ENCODE results near the gene PIBF1.

PIBF1 gene

DNA sequence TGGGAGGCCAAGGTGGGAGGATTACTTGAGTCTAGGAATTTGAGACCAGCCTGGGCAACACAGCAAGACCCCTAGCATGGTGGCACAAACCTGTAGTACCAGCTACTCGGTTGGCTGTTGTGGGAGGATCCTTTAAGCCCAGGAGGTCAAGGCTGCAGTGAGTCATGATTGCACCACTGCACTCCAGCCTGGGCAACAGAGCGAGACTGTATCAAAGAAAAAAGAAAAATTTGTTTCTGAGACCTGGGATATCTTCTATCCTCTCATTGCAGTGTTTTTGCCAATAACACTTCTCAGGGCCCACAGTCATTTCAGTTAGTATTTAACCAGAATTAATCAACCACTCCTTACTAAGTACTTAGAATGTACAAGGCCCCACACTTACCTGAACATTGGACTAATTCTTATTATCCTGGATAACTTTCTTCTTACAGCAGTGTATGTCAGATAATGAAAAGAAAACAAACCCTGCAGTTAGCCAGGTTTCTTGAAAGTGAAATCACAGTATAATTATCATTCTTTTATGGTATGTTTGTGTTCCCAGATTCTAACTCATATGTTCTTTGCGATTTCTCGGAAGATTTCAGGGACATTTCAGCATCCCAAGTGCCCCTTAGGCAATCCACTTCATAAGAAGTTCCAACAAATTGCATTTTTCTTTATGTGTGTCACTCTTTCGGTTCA is 201.3 kb downstream of the PIBF1 start:
- no peak for DNase-seq
- no peak for TF ChIP-seq POLR2A (IDR thresholded peaks at IDR 0.05; ENCODE audit: low read length)
- no peak for TF ChIP-seq GATA1 (IDR thresholded peaks at IDR 0.05; ENCODE audit: low read depth, low read length)

DNA sequence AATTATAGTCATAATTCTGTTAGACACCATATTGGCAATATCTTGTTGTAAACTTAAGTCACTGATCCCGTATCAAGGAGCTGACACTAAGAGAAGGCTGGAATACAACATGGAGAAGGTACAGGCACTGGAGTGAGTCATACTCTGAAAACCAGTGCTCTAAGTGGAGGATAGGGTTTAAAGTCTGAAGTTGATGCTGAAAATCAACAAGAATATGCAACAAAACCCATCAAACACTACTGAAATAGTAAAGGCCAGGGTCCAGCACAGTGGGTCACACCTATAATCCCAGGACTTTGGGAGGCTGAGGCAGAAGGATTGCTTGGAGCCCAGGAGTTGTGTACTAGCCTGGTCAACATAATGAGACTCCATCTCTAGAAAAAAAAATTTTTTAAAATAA is 203.7 kb downstream of the PIBF1 start:
- DNase-seq = no peak
- TF ChIP-seq POLR2A (IDR thresholded peaks at IDR 0.05; ENCODE audit: low read length) (no peak), GATA1 (IDR thresholded peaks at IDR 0.05; ENCODE audit: low read depth, low read length) (no peak)

- TF ChIP-seq POLR2A (IDR thresholded peaks at IDR 0.05; ENCODE audit: low read length) = no peak
- no peak for TF ChIP-seq GATA1 (IDR thresholded peaks at IDR 0.05; ENCODE audit: low read depth, low read length)
- no peak for DNase-seq
These were observed 204.3 kb downstream of the PIBF1 start for GRCh38 chr13:72986197-72986596.

DNA sequence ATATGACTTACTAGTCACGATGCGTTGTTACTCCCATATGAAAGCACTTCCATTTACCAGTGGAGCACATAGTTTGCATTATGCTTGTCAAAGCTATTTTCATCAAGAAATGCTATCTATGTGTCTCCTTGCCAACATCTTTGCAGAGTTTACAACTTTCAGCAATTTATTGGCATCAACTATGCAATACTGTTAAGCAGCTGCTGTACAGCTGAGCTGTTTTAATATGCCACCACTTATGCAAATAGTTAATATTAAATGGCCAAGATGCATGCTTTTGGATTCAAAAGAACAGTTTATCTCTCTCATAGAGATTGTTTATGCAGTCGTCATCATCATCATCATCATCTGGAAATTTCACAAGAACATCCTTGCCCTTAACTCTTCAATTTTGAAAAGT is 209.0 kb downstream of the PIBF1 start:
- no peak for TF ChIP-seq GATA1 (IDR thresholded peaks at IDR 0.05; ENCODE audit: low read depth, low read length)
- no peak for TF ChIP-seq POLR2A (IDR thresholded peaks at IDR 0.05; ENCODE audit: low read length)
- DNase-seq = no peak

DNA sequence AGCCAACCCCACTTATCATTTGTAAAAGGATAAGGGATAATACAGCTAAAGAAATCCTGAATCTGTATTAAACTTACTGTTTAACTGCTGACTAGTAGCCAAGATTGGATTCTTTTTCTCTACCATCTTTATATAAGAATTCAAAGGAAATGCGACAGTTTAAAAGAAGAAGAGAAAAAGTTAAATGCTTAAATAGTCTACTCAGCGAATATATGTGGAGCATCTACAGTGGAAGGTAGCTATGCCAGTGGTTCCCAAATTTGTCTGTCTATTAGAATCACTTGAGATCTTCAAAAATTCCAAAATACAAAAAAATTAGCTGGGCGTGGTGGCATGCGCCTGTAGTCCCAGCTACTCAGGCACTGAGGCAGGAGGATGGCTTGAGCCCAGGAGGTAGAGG is 216.1 kb downstream of the PIBF1 start:
- DNase-seq = no peak
- TF ChIP-seq POLR2A (IDR thresholded peaks at IDR 0.05; ENCODE audit: low read length) (no peak), GATA1 (IDR thresholded peaks at IDR 0.05; ENCODE audit: low read depth, low read length) (no peak)

DNA sequence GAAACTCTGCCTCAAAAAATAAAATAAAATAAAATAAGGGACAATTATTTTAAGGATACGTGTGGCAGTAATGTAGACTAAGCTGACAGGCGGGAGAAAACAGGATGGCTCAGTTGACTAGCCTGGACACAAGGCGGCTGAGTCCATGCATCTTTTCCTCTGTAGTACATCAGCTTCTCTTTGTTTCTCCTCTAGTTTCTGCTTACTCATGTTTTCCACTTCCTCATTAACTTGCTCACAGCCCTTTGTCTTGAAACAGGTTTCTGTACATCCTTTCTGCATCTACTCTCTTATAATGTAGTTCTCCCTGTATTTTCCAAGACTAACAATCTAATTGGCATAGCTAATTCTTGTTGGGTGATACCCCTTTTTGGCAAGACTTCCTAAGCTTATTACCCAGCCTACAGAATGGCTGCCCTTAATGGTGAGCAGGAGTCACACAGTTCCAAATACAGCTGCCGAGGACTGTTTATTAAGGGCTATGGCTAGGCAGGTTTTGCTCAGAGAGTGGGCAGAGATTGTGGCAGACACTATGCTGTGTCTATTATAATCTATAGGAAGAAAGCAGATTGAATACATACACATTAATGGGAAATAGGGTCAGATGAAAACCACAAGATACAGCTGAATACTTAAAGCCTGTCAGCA is 218.2 kb downstream of the PIBF1 start:
- TF ChIP-seq GATA1 (IDR thresholded peaks at IDR 0.05; ENCODE audit: low read depth, low read length) = no peak
- TF ChIP-seq POLR2A (IDR thresholded peaks at IDR 0.05; ENCODE audit: low read length) = no peak
- no peak for DNase-seq

- TF ChIP-seq GATA1 (IDR thresholded peaks at IDR 0.05; ENCODE audit: low read depth, low read length) = no peak
- TF ChIP-seq POLR2A (IDR thresholded peaks at IDR 0.05; ENCODE audit: low read length) = no peak
- no peak for DNase-seq
These were observed 220.0 kb downstream of the PIBF1 start for GRCh38 chr13:73001971-73002370.

DNA sequence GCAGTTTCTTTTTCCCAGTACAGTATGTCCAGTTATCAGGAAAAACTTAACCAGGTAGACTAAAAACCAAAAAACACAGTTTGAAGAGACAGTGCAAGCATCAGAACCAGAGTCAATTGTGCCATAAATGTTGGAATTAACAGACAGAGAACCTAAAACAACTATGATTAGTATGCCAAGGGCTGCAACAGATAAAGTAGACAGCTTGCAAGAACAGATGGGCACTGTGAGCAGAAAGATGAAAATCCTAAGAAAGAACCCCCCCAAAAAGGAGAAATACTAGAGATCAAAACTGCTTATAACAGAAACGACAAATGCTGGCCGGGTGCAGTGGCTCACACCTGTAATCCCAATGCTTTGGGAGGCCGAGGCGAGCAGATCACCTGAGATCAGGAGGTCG is 229.8 kb downstream of the PIBF1 start:
- DNase-seq = no peak
- TF ChIP-seq GATA1 (IDR thresholded peaks at IDR 0.05; ENCODE audit: low read depth, low read length) (no peak), POLR2A (IDR thresholded peaks at IDR 0.05; ENCODE audit: low read length) (no peak)

- no peak for DNase-seq
- TF ChIP-seq POLR2A (IDR thresholded peaks at IDR 0.05; ENCODE audit: low read length) (no peak), GATA1 (IDR thresholded peaks at IDR 0.05; ENCODE audit: low read depth, low read length) (no peak)
These were observed 233.9 kb downstream of the PIBF1 start for GRCh38 chr13:73015805-73016204.

DNA sequence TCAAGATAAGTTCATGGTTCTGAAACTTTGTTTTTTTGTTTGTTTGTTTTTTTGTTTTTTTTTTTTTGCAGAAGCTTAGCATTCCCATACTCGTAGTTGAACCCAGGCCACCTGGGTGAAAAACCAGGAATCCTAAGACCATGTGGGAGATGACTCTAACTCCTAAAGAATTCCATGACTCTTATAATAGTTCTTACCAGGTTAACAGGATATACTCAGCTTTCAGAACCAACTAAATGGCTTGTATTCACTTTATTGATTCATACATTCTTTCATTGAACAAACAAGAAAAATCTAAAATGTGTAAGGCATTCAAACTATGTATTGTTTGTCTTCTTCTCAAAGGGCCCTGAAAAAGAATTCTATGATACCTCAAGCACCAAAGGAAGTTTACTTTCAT is 236.4 kb downstream of the PIBF1 start:
- no peak for TF ChIP-seq GATA1 (IDR thresholded peaks at IDR 0.05; ENCODE audit: low read depth, low read length)
- TF ChIP-seq POLR2A (IDR thresholded peaks at IDR 0.05; ENCODE audit: low read length) = no peak
- DNase-seq = no peak

GRCh38 chr13:73025217-73026012 is 243.5 kb downstream of the PIBF1 start:
- no peak for TF ChIP-seq POLR2A (IDR thresholded peaks at IDR 0.05; ENCODE audit: low read length)
- no peak for TF ChIP-seq GATA1 (IDR thresholded peaks at IDR 0.05; ENCODE audit: low read depth, low read length)
- DNase-seq = no peak

DNA sequence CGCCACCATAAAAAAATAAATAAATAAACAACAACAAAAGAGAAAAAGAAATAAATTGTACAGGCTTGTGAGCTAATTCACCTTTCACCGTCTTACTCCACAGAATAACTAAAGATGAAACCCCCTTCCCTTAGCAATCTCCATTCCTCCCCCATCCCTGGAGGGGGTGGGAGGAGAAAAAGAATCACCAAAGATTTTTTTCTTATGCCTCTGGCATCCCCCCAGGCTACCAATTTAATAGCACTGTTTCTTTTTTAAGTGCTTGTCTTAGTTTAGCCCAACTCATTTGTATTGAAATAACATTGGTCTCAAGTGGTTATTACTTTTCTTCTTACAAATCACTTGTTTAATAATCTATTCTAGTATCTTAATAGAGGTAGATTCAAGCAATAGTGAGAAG is 253.0 kb downstream of the PIBF1 start:
- TF ChIP-seq POLR2A (IDR thresholded peaks at IDR 0.05; ENCODE audit: low read length) (no peak), GATA1 (IDR thresholded peaks at IDR 0.05; ENCODE audit: low read depth, low read length) (no peak)
- DNase-seq = no peak

DNA sequence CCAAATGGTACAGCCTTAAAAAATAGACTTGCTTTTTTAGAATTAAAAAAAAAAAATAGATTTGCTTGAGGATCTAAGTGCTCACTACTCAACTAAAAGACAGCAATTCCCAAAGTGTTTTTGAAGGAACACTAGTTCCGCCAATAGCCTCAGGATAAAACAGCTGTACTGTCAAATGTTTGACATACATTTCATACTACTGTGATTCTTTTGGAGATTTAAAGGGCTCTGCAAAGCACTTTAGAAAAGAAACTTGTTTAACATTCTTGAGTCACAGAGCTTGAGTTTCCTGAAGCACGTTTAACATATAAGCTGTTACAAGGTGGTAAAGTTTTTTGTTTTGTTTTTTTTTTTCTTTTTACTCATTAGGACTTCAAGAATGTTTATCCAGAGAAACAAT is 253.7 kb downstream of the PIBF1 start:
- no peak for DNase-seq
- no peak for TF ChIP-seq GATA1 (IDR thresholded peaks at IDR 0.05; ENCODE audit: low read depth, low read length)

GRCh38 chr13:73036566-73036965 is 254.6 kb downstream of the PIBF1 start:
- TF ChIP-seq GATA1 (IDR thresholded peaks at IDR 0.05; ENCODE audit: low read depth, low read length) = no peak
- no peak for TF ChIP-seq POLR2A (IDR thresholded peaks at IDR 0.05; ENCODE audit: low read length)

More at GRCh38 chr13:73036566-73036965, 254.6 kb downstream of the PIBF1 start:
- DNase-seq = no peak
